Psoas muscle (tissue), 8 donors: ENCODE measurements around the gene MRPS30. TPM values are rescaled to one million over a fixed set of nuclear protein-coding genes. Genes with fewer than 3 reads are reported as not detected.

Source experiments
- ATAC-seq, 4 donors: fragments of 200-7000 bp; cut with Tn5 transposase; one replicate each; pipeline ENCODE4 v1.9.1; 2020; ENCODE audit warnings: moderate library complexity in 3 of 4, mild to moderate bottlenecking in 2 of 4
- DNase-seq, 2 donors: peaks; one replicate each; pipeline ENCODE4 v3.0.0-alpha.2; 2020
- H3K27ac ChIP-seq: fragments of 200-600 bp; one replicate; pipeline ENCODE4 v1.8.0; 2022
- H3K27me3 ChIP-seq, 3 donors: fragments of 200-600 bp in 1 of 3; one replicate each; pipeline versions ENCODE4 v1.6.1 to v1.8.0; 2013 to 2022; ENCODE audit warnings: low read length in 2 of 3, mild to moderate bottlenecking in 2 of 3, moderate library complexity in 1 of 3; ENCODE audit not compliant: insufficient read depth in 3 of 3
- H3K36me3 ChIP-seq, 2 donors: fragments of 200-600 bp in 1 of 2; one replicate each; pipeline versions ENCODE4 v1.6.1 to v1.8.0; 2013 to 2022; ENCODE audit warnings: low read depth in 1 of 2, mild to moderate bottlenecking in 1 of 2, moderate library complexity in 1 of 2; ENCODE audit not compliant: insufficient read depth in 1 of 2
- H3K4me1 ChIP-seq: fragments of 200-600 bp; one replicate; pipeline ENCODE4 v1.8.0; 2022
- H3K4me3 ChIP-seq: fragments of 200-600 bp; one replicate; pipeline ENCODE4 v1.8.0; 2022; ENCODE audit warnings: mild to moderate bottlenecking
- H3K9me3 ChIP-seq: fragments of 200-600 bp; one replicate; pipeline ENCODE4 v1.8.0; 2022
- WGBS, 3 donors: extraction: QIAGEN DNeasy Blood & Tissue Kit; methylation state at CpG; one replicate each; pipeline versions ENCODE4 v1.1.6 to v1.1.7; 2013; 5-methylcytosine and 5-hydroxymethylcytosine counted together
- intact Hi-C, 2 donors: fragments of 100-400 bp; cut with DNase I; formaldehyde crosslinking; loops; one replicate each; pipeline versions ENCODE4 v1.11.0 to v1.14.2; 2022
- polyA plus RNA-seq, 3 donors: library from polyadenylated mRNA; stranded (reverse); fragments of 200-250 nt; gene quantifications; one replicate each; pipeline ENCODE4 v1.2.3, GENCODE V29; 2013
- total RNA-seq, 4 donors: library from RNA; stranded (reverse); fragmentation: NEBNext Ultra II Directional in 2 of 4; extraction: Animal tissue kit (Norgen Biotek cat#: 25700) in 2 of 4; gene quantifications; one replicate each; pipeline versions ENCODE4 v1.2.1 to v1.2.4, GENCODE V29; 2021 to 2023
- TF ChIP-seq, protein P1 (sequence below): fragments of 200-600 bp; IDR thresholded peaks from one replicate; pipeline ENCODE4 v1.8.0; 2022; ENCODE audit warnings: antibody characterized with exemption
- donor health status: healthy with polysubstance abuse.
- donor health status: DM: no; HTN: no; CAD: no; lungs with moderate emphysema.
- donor health status: Bipolar disorder and iron deficiency.
- donor health status: healthy.
- donor health status: DM: yes; HTN: yes; CAD: no.
- donor health status: DM: no; HTN: no; CAD: no.
- donor health status: DM: no; HTN: no; CAD: no.
- donor health status: DM: yes; HTN: yes; CAD: no.

Gene MRPS30
- total and polyA plus RNA-seq, 7 donors = 41.4 to 105 (median 72.2) TPM

DNA sequence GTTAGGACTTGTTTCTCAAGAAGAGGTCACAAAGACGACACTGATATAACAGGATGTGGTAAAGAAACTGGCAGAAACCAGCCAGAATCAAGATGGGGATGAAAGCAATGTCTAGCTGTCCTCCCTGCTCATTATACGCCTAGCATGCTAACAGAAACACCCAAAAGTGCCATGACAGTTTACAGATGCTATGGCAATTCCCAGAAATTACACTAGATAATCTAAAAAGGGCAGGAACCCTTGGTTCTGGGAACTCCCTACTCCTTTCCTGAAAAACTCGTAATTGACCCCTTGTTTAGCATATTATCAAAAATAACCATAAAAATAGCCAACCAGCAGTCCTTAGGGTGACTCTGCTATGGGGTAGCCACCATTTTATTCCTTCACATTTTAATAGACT is 10.9 kb upstream of the MRPS30 start:
- DNase-seq (no peak), ATAC-seq (no peak)
- H3K4me3 ChIP-seq = no peak overlapping the region
- no peaks in the 10 kb centered on the region for H3K36me3 ChIP-seq
- TF ChIP-seq, protein P1, sequence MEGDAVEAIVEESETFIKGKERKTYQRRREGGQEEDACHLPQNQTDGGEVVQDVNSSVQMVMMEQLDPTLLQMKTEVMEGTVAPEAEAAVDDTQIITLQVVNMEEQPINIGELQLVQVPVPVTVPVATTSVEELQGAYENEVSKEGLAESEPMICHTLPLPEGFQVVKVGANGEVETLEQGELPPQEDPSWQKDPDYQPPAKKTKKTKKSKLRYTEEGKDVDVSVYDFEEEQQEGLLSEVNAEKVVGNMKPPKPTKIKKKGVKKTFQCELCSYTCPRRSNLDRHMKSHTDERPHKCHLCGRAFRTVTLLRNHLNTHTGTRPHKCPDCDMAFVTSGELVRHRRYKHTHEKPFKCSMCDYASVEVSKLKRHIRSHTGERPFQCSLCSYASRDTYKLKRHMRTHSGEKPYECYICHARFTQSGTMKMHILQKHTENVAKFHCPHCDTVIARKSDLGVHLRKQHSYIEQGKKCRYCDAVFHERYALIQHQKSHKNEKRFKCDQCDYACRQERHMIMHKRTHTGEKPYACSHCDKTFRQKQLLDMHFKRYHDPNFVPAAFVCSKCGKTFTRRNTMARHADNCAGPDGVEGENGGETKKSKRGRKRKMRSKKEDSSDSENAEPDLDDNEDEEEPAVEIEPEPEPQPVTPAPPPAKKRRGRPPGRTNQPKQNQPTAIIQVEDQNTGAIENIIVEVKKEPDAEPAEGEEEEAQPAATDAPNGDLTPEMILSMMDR = no peak
- no peaks in the 10 kb centered on the region for H3K27me3 ChIP-seq
- WGBS, 3 donors = 87 to 91% (median 91%) methylated on average over 3 of the region's 3 CpGs
- no peaks in the 10 kb centered on the region for H3K9me3 ChIP-seq
- no peak overlapping the region for H3K27ac ChIP-seq
- intact Hi-C loops = no loop called here
- H3K4me1 ChIP-seq = no peaks in the 10 kb centered on the region

DNA sequence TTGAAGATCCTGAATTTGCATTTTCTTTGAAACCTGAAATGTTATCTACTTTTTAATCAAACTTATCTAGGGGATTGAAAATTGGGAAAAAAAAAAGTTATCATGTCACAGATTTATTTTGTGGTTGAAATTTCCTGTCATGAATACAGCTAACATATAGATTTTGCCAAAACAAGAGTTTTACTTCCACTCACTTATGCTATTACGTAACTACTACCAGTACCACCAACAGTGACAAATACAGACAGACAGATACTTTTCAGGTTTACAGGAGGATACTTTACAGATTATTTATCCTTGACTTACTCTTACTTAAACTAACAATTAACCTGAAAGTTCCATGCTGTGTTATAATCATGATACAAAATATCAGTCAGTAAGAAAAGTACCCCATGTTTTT is 6.8 kb upstream of the MRPS30 start:
- 95 to 97% (median 97%) methylated on average over 1 of the region's 1 CpG for WGBS, 3 donors
- TF ChIP-seq, protein P1 = no peak
- DNase-seq = no peak
- H3K4me3 ChIP-seq = no peak overlapping the region
- ATAC-seq = no peak
- intact Hi-C loops = no loop called here
- no peak overlapping the region for H3K27ac ChIP-seq
- no peaks in the 10 kb centered on the region for H3K36me3 ChIP-seq
- no peaks in the 10 kb centered on the region for H3K4me1 ChIP-seq
- no peaks in the 10 kb centered on the region for H3K9me3 ChIP-seq
- H3K27me3 ChIP-seq = no peaks in the 10 kb centered on the region

DNA sequence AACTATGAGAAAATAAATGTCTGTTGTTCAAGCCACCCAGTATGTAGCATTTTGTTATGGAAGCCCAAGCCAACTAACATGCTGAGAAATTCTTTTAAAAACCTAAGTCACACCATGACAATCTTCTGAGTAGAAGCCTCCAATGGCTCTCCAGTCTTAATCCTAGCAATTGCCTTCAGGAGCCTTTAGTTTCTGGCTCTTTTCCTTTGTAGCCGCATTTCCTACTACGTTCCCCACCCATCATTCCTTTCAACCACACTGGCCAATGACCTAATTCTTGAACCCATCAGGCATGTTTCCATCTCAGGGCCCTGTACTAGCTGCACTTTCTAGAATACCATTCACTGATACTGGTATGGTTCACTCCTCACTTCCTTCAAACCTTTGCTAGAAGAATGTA is 2.1 kb upstream of the MRPS30 start:
- TF ChIP-seq, protein P1 = no peak

DNA sequence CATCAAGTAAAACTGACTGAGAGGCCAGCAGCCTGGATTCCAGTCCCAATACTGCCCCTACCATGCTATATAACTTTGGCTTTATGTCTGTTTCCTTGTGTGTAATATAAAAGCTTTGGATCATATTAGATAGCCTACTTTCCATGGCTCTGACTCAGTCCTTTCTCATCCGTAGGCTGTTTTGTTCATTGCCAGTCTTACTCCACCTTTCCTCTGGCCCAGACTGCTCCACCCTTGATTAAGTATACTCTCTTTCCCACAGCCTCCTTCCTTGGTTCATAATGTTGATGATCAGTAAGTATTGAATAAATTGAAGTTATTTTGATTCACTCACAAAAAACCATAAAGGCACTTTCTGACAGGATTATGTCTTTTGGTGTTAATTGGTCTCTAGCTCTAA is 1.5 kb upstream of the MRPS30 start:
- intact Hi-C loops = no loop called here
- TF ChIP-seq, protein P1 = no peak
- Histone ChIP-seq H3K4me3 (no peak overlapping the region), H3K36me3 (peaks cover 0 to 15% of the 10 kb centered on the region in 2 donors), H3K27me3 (no peaks in the 10 kb centered on the region), H3K4me1 (peaks cover 19% of the 10 kb centered on the region), H3K27ac (no peak overlapping the region), H3K9me3 (no peaks in the 10 kb centered on the region)
- DNase-seq (no peak), ATAC-seq (no peak)
- WGBS, 3 donors = 67 to 79% (median 71%) methylated on average over 1 of the region's 1 CpG

More for the DNA sequence above, 2.1 kb upstream of the MRPS30 start:
- intact Hi-C loops = no loop called here
- H3K36me3 ChIP-seq = peaks cover 0 to 8% of the 10 kb centered on the region in 2 donors
- H3K9me3 ChIP-seq = no peaks in the 10 kb centered on the region
- H3K27ac ChIP-seq = no peak overlapping the region
- DNase-seq (no peak), ATAC-seq (no peak)
- 87 to 100% (median 92%) methylated on average over 2 of the region's 2 CpGs for WGBS, 3 donors
- H3K27me3 ChIP-seq = no peaks in the 10 kb centered on the region
- H3K4me1 ChIP-seq = peaks cover 15% of the 10 kb centered on the region
- H3K4me3 ChIP-seq = no peak overlapping the region
